HCEC 1CT (cell line): ENCODE results near the gene IGF2BP2.
A peak's percentile ranks its signal among the peaks of the same experiment; 100 is the strongest.

Experiments used
- DNase-seq: peaks from one replicate; pipeline ENCODE4 v3.0.0-alpha.2; 2017

IGF2BP2 gene

GRCh38 chr3:185764163-185764979, 60.5 kb downstream of the IGF2BP2 start:
- peak; percentile 54 for DNase-seq

GRCh38 chr3:185763347-185764005, 61.4 kb downstream of the IGF2BP2 start:
- no peak for DNase-seq

- DNase-seq = peak; percentile 22
These were observed 64.3 kb downstream of the IGF2BP2 start for GRCh38 chr3:185760550-185760949.

- no peak for DNase-seq
These were observed 64.8 kb downstream of the IGF2BP2 start for GRCh38 chr3:185760088-185760487.

GRCh38 chr3:185759512-185759911, 65.3 kb downstream of the IGF2BP2 start:
- DNase-seq = no peak

GRCh38 chr3:185758912-185759311, 65.9 kb downstream of the IGF2BP2 start:
- no peak for DNase-seq

- DNase-seq = no peak
These were observed 67.7 kb downstream of the IGF2BP2 start for GRCh38 chr3:185757176-185757575.

GRCh38 chr3:185756477-185756876, 68.4 kb downstream of the IGF2BP2 start:
- DNase-seq = no peak

- DNase-seq = no peak
These were observed 69.9 kb downstream of the IGF2BP2 start for GRCh38 chr3:185754920-185755319.

- DNase-seq = no peak
These were observed 71.5 kb downstream of the IGF2BP2 start for GRCh38 chr3:185753354-185753753.

- DNase-seq = no peak
These were observed 74.1 kb downstream of the IGF2BP2 start for GRCh38 chr3:185750702-185751101.

GRCh38 chr3:185750015-185750414, 74.8 kb downstream of the IGF2BP2 start:
- no peak for DNase-seq

GRCh38 chr3:185746470-185746869, 78.4 kb downstream of the IGF2BP2 start:
- no peak for DNase-seq

- DNase-seq = peak; percentile 84
These were observed 79.6 kb downstream of the IGF2BP2 start for GRCh38 chr3:185744997-185745843.

- no peak for DNase-seq
These were observed 83.3 kb downstream of the IGF2BP2 start for GRCh38 chr3:185741586-185741985.

GRCh38 chr3:185740133-185740532, 84.7 kb downstream of the IGF2BP2 start:
- DNase-seq = no peak

- no peak for DNase-seq
These were observed 85.6 kb downstream of the IGF2BP2 start for GRCh38 chr3:185739264-185739701.

GRCh38 chr3:185737740-185738680, 86.8 kb downstream of the IGF2BP2 start:
- no peak for DNase-seq

- peak; percentile 86 for DNase-seq
These were observed 87.8 kb downstream of the IGF2BP2 start for GRCh38 chr3:185737020-185737419.

- DNase-seq = no peak
These were observed 90.1 kb downstream of the IGF2BP2 start for GRCh38 chr3:185734725-185735096.

GRCh38 chr3:185733980-185734724, 90.7 kb downstream of the IGF2BP2 start:
- peak; percentile 82 for DNase-seq
